Measurements from ENCODE around the gene USH2A.

- TF ChIP-seq POLR2A (IDR thresholded peaks at IDR 0.05) (no peak), CTCF (IDR thresholded peaks at IDR 0.05) (no peak), EP300 (IDR thresholded peaks at IDR 0.05) (no peak)
Measured at GRCh38 chr1:216200941-216201340, 222.3 kb downstream of the USH2A start.
